HEK293T (cell line): ENCODE results near the gene MAST4.

Experiments used
- ARNT ChIP-seq: fragments of 450-650 bp; IDR thresholded peaks from 2 replicates; pipeline ENCODE4 v1.6.1; 2017; ENCODE audit warnings: mild to moderate bottlenecking
- BHLHE40 ChIP-seq: fragments of 450-650 bp; IDR thresholded peaks from 2 replicates; pipeline ENCODE4 v1.6.1; 2016; ENCODE audit warnings: mild to moderate bottlenecking, moderate library complexity, borderline replicate concordance
- CTBP1 ChIP-seq: fragments of 450-650 bp; IDR thresholded peaks from 2 replicates; pipeline ENCODE4 v1.6.1; 2016; ENCODE audit warnings: borderline replicate concordance
- ELF4 ChIP-seq: fragments of 450-650 bp; IDR thresholded peaks from 2 replicates; pipeline ENCODE4 v1.6.1; 2017; ENCODE audit warnings: antibody characterized with exemption
- FOXA1 ChIP-seq: fragments of 450-650 bp; IDR thresholded peaks from 2 replicates; pipeline ENCODE4 v1.6.1; 2016; ENCODE audit warnings: mild to moderate bottlenecking
- FOXK2 ChIP-seq: fragments of 450-650 bp; IDR thresholded peaks from 2 replicates; pipeline ENCODE4 v1.6.1; 2016; ENCODE audit warnings: mild to moderate bottlenecking
- HDGF ChIP-seq: fragments of 450-650 bp; IDR thresholded peaks from 2 replicates; pipeline ENCODE4 v1.6.1; 2017; ENCODE audit warnings: antibody characterized with exemption, borderline replicate concordance
- L3MBTL2 ChIP-seq: fragments of 450-650 bp; conservative IDR thresholded peaks from 2 replicates; pipeline ENCODE4 v1.6.1; 2016; ENCODE audit warnings: mild to moderate bottlenecking
- PKNOX1 ChIP-seq: fragments of 450-650 bp; IDR thresholded peaks from 2 replicates; pipeline ENCODE4 v1.6.1; 2016
- SP1 ChIP-seq: fragments of 450-650 bp; IDR thresholded peaks from 2 replicates; pipeline ENCODE4 v1.6.1; 2017
- SUZ12 ChIP-seq: fragments of 450-650 bp; IDR thresholded peaks from 2 replicates; pipeline ENCODE4 v1.6.1; 2016; ENCODE audit warnings: mild to moderate bottlenecking

GRCh38 chr5:66993448-66993847 is 397.3 kb downstream of the MAST4 start:
- TF ChIP-seq ARNT, result no peak
- TF ChIP-seq SUZ12, result no peak
- no peak for TF ChIP-seq FOXA1
- no peak for TF ChIP-seq L3MBTL2
- TF ChIP-seq HDGF, result no peak
- TF ChIP-seq BHLHE40, result no peak
- TF ChIP-seq SP1, result no peak
- no peak for TF ChIP-seq FOXK2
- no peak for TF ChIP-seq CTBP1
- no peak for TF ChIP-seq ELF4
- TF ChIP-seq PKNOX1, result no peak
